GM23338 (cell line): ENCODE results near the gene RBMS2. TPM values are rescaled to one million over a fixed set of nuclear protein-coding genes. Genes with fewer than 3 reads are reported as not detected.

Experiments
- ATAC-seq: fragments of 200-7000 bp; cut with Tn5 transposase; 3 replicates; pipeline ENCODE4 v1.9.1; 2020
- DNase-seq: peaks from one replicate; pipeline ENCODE4 v3.0.0-alpha.2; 2015; ENCODE audit warnings: low spot score
- H2AFZ ChIP-seq: fragments of 200-600 bp; sonication (generic); 2 replicates; pipeline ENCODE4 v1.8.0; 2016; ENCODE audit warnings: antibody characterized with exemption, mild to moderate bottlenecking, moderate library complexity
- H3F3A ChIP-seq: fragments of 200-600 bp; sonication (generic); replicated peaks from 2 replicates; pipeline ENCODE4 v1.8.0; 2017; ENCODE audit warnings: antibody characterized with exemption, mixed run types, low read depth
- H3K27ac ChIP-seq: fragments of 200-600 bp; sonication (generic); 2 replicates; pipeline ENCODE4 v1.6.1; 2016; ENCODE audit warnings: low read depth
- H3K27me3 ChIP-seq: fragments of 200-600 bp; sonication (generic); 2 replicates; pipeline ENCODE4 v1.8.0; 2016; ENCODE audit warnings: mild to moderate bottlenecking, mixed run types, moderate library complexity; ENCODE audit not compliant: insufficient read depth
- H3K36me3 ChIP-seq: fragments of 200-600 bp; sonication (generic); 2 replicates; pipeline ENCODE4 v1.8.0; 2016; ENCODE audit warnings: mild to moderate bottlenecking; ENCODE audit not compliant: insufficient read depth
- H3K4me1 ChIP-seq: fragments of 200-600 bp; sonication (generic); 2 replicates; pipeline ENCODE4 v1.8.0; 2016; ENCODE audit warnings: mild to moderate bottlenecking, moderate library complexity; ENCODE audit not compliant: insufficient read depth
- H3K4me2 ChIP-seq: fragments of 200-600 bp; sonication (generic); 2 replicates; pipeline ENCODE4 v1.7.1; 2017; ENCODE audit warnings: mixed run types
- H3K4me3 ChIP-seq: fragments of 200-600 bp; sonication (generic); 2 replicates; pipeline ENCODE4 v1.6.1; 2016; ENCODE audit warnings: mixed run types
- H3K79me2 ChIP-seq: fragments of 200-600 bp; sonication (generic); replicated peaks from 2 replicates; pipeline ENCODE4 v1.8.0; 2017; ENCODE audit warnings: mild to moderate bottlenecking; ENCODE audit not compliant: insufficient read depth
- H3K9me2 ChIP-seq: fragments of 200-600 bp; sonication (generic); 2 replicates; pipeline ENCODE4 v1.8.0; 2017; ENCODE audit not compliant: insufficient read depth
- H4K20me1 ChIP-seq: fragments of 200-600 bp; sonication (generic); replicated peaks from 2 replicates; pipeline ENCODE4 v1.8.0; 2017; ENCODE audit warnings: mild to moderate bottlenecking; ENCODE audit not compliant: insufficient read depth
- H3K27ac Mint-ChIP-seq: 2 replicates; pipeline ENCODE4 v1.8.0; 2020; ENCODE audit warnings: inconsistent platforms, mild to moderate bottlenecking, moderate library complexity, mixed read lengths
- H3K27me3 Mint-ChIP-seq: 3 replicates; pipeline ENCODE4 v1.8.0; 2022; ENCODE audit warnings: low read depth, mild to moderate bottlenecking, moderate library complexity, mixed read lengths, inconsistent platforms; ENCODE audit not compliant: insufficient read depth, poor library complexity
- H3K36me3 Mint-ChIP-seq: 3 replicates; pipeline ENCODE4 v1.8.0; 2021; ENCODE audit warnings: low read depth, mild to moderate bottlenecking, inconsistent platforms, moderate library complexity, mixed read lengths
- H3K4me1 Mint-ChIP-seq: 3 replicates; pipeline ENCODE4 v1.8.0; 2020; ENCODE audit warnings: mild to moderate bottlenecking, inconsistent platforms, mixed read lengths
- H3K4me3 Mint-ChIP-seq: 3 replicates; pipeline ENCODE4 v1.8.0; 2021; ENCODE audit warnings: moderate library complexity, mild to moderate bottlenecking, inconsistent platforms, mixed read lengths
- H3K9me3 Mint-ChIP-seq: 3 replicates; pipeline ENCODE4 v1.8.0; 2020; ENCODE audit warnings: moderate library complexity, mild to moderate bottlenecking, inconsistent platforms, mixed read lengths
- CTCF ChIP-seq, 2 experiments: fragments of 200-600 bp in 1 of 2; sonication (generic) in 1 of 2; conservative IDR thresholded peaks; 2 replicates each; pipeline versions ENCODE4 v1.5.1 to v1.6.1; 2016 to 2017; ENCODE audit warnings: antibody characterized with exemption in 2 of 2, low read depth in 2 of 2, mild to moderate bottlenecking in 2 of 2, moderate library complexity in 1 of 2
- EZH2 ChIP-seq: fragments of 200-600 bp; sonication (generic); IDR thresholded peaks from one replicate; pipeline ENCODE4 v1.8.0; 2017; ENCODE audit warnings: antibody characterized with exemption, mild to moderate bottlenecking, low read depth; ENCODE audit not compliant: unreplicated experiment
- JUNB ChIP-seq: IDR thresholded peaks from one replicate; pipeline ENCODE4 v1.6.1; 2016; ENCODE audit warnings: antibody characterized with exemption; ENCODE audit not compliant: unreplicated experiment
- NANOG ChIP-seq: IDR thresholded peaks from 2 replicates; pipeline ENCODE4 v1.6.1; 2016; ENCODE audit warnings: antibody characterized with exemption, borderline replicate concordance
- ZNF114 ChIP-seq: fragments of 250-450 bp; sonication (Bioruptor Pico); IDR thresholded peaks from 2 replicates; pipeline ENCODE4 v1.5.0; 2020; ENCODE audit warnings: mild to moderate bottlenecking, moderate library complexity
- ZNF331 ChIP-seq: fragments of 250-450 bp; sonication (Bioruptor Pico); IDR thresholded peaks from 2 replicates; pipeline ENCODE4 v1.5.0; 2020; ENCODE audit warnings: low read depth, mild to moderate bottlenecking, moderate library complexity
- ZNF462 ChIP-seq: fragments of 250-450 bp; sonication (Bioruptor Pico); IDR thresholded peaks from 2 replicates; pipeline ENCODE4 v1.5.0; 2020; ENCODE audit warnings: mild to moderate bottlenecking, moderate library complexity
- polyA plus RNA-seq: library from polyadenylated mRNA; unstranded; fragments of >200 nt; fragmentation: Nextera tagmentation; extraction: Ambion mirVana; gene quantifications from 2 replicates; pipeline ENCODE4 v1.2.1, GENCODE V29; 2016
- total RNA-seq: library from RNA; depleted of rRNA; stranded (reverse); fragments of >200 nt; shearing (Covaris generic); gene quantifications from 2 replicates; pipeline ENCODE4 v1.2.3, GENCODE V29; 2014

Gene RBMS2
- total and polyA plus RNA-seq, 2 experiments from 2014 or later, result 9.2 to 16.8 TPM

GRCh38 chr12:56541631-56542030 lies 20.0 kb downstream of the RBMS2 start:
- Histone ChIP-seq H3K4me1 (no peaks in the 10 kb centered on the region), H3K4me3 (no peak overlapping the region), H3K4me2 (no peak overlapping the region), H2AFZ (no peak overlapping the region), H3K36me3 (no peaks in the 10 kb centered on the region), H3F3A (0 out of 2 replicates have a peak, but pooled peaks cover 3% of the 10 kb centered on the region), H4K20me1 (0 out of 2 replicates have a peak, but pooled peaks cover 4% of the 10 kb centered on the region), H3K27me3 (no peaks in the 10 kb centered on the region), H3K79me2 (peaks cover 8% of the 10 kb centered on the region; the same call in 1 of the 2 replicates), H3K9me2 (no peaks in the 10 kb centered on the region), H3K27ac (0 out of 2 replicates have a peak overlapping the region, but pooled peaks have one; percentile 34)
- ATAC-seq (no peak), DNase-seq (no peak)
- Mint-ChIP-seq H3K27me3 (no peaks in the 10 kb centered on the region), H3K4me1 (no peaks in the 10 kb centered on the region), H3K36me3 (no peaks in the 10 kb centered on the region), H3K27ac (no peak overlapping the region), H3K4me3 (no peak overlapping the region), H3K9me3 (no peaks in the 10 kb centered on the region)
- no peak for TF ChIP-seq JUNB
- no peak for TF ChIP-seq ZNF331
- no peak for TF ChIP-seq ZNF114 (CRISPR knock-in tag)
- TF ChIP-seq EZH2, result no peak
- no peak for TF ChIP-seq CTCF (conservative IDR thresholded peaks at IDR 0.05; ENCODE audit: low read depth in 2 of 2)
- TF ChIP-seq ZNF462 (CRISPR knock-in tag), result no peak
- no peak for TF ChIP-seq NANOG
